ENCODE data around the gene MBD4. TPM values are rescaled to one million over a fixed set of nuclear protein-coding genes. Genes with fewer than 3 reads are reported as not detected.

The MBD4 gene
- total and polyA plus RNA-seq, 2 of the 4 experiments (the other 2 are of a cell fraction): 13.8 to 15.0 TPM

- Histone ChIP-seq H2AK9ac (replicated peaks; ENCODE audit: low read depth, low read length, poor library complexity) (no peak overlapping the region), H2AFZ (replicated peaks; ENCODE audit: low read length, poor library complexity) (no peak overlapping the region), H2BK15ac (ENCODE audit: low read depth, low read length) (no peak overlapping the region), H4K5ac (ENCODE audit: low read depth, low read length) (no peak overlapping the region), H2BK120ac (ENCODE audit: low read depth, low read length) (0 out of 2 replicates have a peak overlapping the region, but pooled peaks have one; percentile 4), H4K91ac (ENCODE audit: insufficient read depth, low read depth, low read length) (no peak overlapping the region), H4K8ac (ENCODE audit: low read depth in 2 of 2, low read length in 2 of 2) (peak overlapping the region in 1 of 2 experiments; percentile 8; a peak in 2 of 4 replicates), H3K79me1 (ENCODE audit: low read depth in 1 of 2, low read length in 2 of 2) (peaks cover 22 to 68% of the 10 kb centered on the region in 2 experiments), H3K4me1 (ENCODE audit: control insufficient read depth, insufficient read depth, low read length) (peaks cover 6% of the 10 kb centered on the region), H3K9me3 (ENCODE audit: control insufficient read depth, insufficient read depth, low read length) (no peaks in the 10 kb centered on the region), H3K4me3 (ENCODE audit: insufficient read depth, low read depth, low read length) (no peak overlapping the region), H3K9me1 (ENCODE audit: insufficient read depth, low read length) (peaks cover 6% of the 10 kb centered on the region; the same call in 1 of the 2 replicates), H4K20me1 (ENCODE audit: insufficient read depth, low read length) (no peaks in the 10 kb centered on the region), H3K18ac (ENCODE audit: low read depth, low read length) (no peak overlapping the region), H2BK20ac (ENCODE audit: low read depth, low read length) (no peak overlapping the region), H3K23ac (ENCODE audit: low read depth, low read length) (0 out of 2 replicates have a peak overlapping the region, but pooled peaks have one; percentile 4), H3K27me3 (ENCODE audit: control insufficient read depth, insufficient read depth, low read length) (no peaks in the 10 kb centered on the region), H3K36me3 (ENCODE audit: control insufficient read depth, insufficient read depth, low read length) (peaks cover 2% of the 10 kb centered on the region; the same call in 1 of the 2 replicates), H3K4me2 (ENCODE audit: low read depth, low read length) (no peak overlapping the region), H2AK5ac (ENCODE audit: low read depth, low read length) (no peak overlapping the region; the same call in 1 of the 2 replicates), H3K56ac (ENCODE audit: extremely low read depth, insufficient read depth, low read length) (no peak overlapping the region), H3K4ac (ENCODE audit: low read depth, low read length) (no peak overlapping the region), H3K27ac (ENCODE audit: insufficient read depth, low read length) (no peak overlapping the region), H2BK5ac (ENCODE audit: low read depth, low read length, poor library complexity, severe bottlenecking) (peak overlapping the region; percentile 67), H3K9ac (ENCODE audit: low read depth, low read length) (no peak overlapping the region; the same call in 1 of the 2 replicates), H3K14ac (replicated peaks; ENCODE audit: low read depth, low read length) (peak overlapping the region; percentile 44; the same call in 1 of the 2 replicates)
- TF ChIP-seq POLR2A (IDR thresholded peaks at IDR 0.05; ENCODE audit: low read depth, low read length) (no peak), CEBPB (IDR thresholded peaks at IDR 0.05; ENCODE audit: low read depth, low read length) (no peak), RCOR1 (IDR thresholded peaks at IDR 0.05; ENCODE audit: insufficient replicate concordance, low read length) (no peak), RFX5 (IDR thresholded peaks at IDR 0.05; ENCODE audit: low read depth, low read length) (no peak), ELK1 (IDR thresholded peaks at IDR 0.05; ENCODE audit: borderline replicate concordance, low read depth, low read length) (no peak), MXI1 (IDR thresholded peaks at IDR 0.05; ENCODE audit: borderline replicate concordance, low read depth, low read length) (no peak), MAFK (IDR thresholded peaks at IDR 0.05; ENCODE audit: low read depth, low read length) (no peak), CTCF (conservative IDR thresholded peaks at IDR 0.05; ENCODE audit: low read depth, low read length) (no peak), RAD21 (IDR thresholded peaks at IDR 0.05; ENCODE audit: low read length) (no peak), MAZ (IDR thresholded peaks at IDR 0.05; ENCODE audit: borderline replicate concordance, low read depth, low read length) (no peak), FOS (IDR thresholded peaks at IDR 0.05; ENCODE audit: low read depth, low read length) (no peak), USF2 (IDR thresholded peaks at IDR 0.05; ENCODE audit: low read depth, low read length) (no peak), SMC3 (IDR thresholded peaks at IDR 0.05; ENCODE audit: low read depth, low read length) (no peak), CHD1 (IDR thresholded peaks at IDR 0.05; ENCODE audit: low read depth, low read length) (no peak), BHLHE40 (IDR thresholded peaks at IDR 0.05; ENCODE audit: low read depth, low read length) (no peak), NFE2L2 (IDR thresholded peaks at IDR 0.05; ENCODE audit: low read depth, low read length) (no peak)
- no TSS peak for BruUV-seq (replicated peaks)
- in situ Hi-C loops (cut with MboI; ENCODE audit: low sequenced_read_pairs) (no loop called here), dilution Hi-C loops (cut with HindIII; ENCODE audit: low sequenced_read_pairs, unreplicated experiment) (no loop called here), intact Hi-C loops (cut with micrococcal nuclease) (loop anchor here (5.0 kb wide), 4 partner anchors 45 to 385 kb away; no protein-coding TSS in a partner anchor)
- no peak for ATAC-seq (ENCODE audit: low read depth)
- no CpG with 5 or more reads among the region's 2 CpGs for WGBS, 2 experiments (ENCODE audit: extremely low coverage in 2 of 2, insufficient read length in 1 of 2)
- ChIA-PET POLR2A (ENCODE audit: unreplicated experiment) (no interaction called here), CTCF (no interaction called here)
- no peak for DNase-seq
These were observed 2.7 kb upstream of the MBD4 start for GRCh38 chr3:129442486-129442885.

Measured in IMR-90 (cell line).